HG02938 (cell line): Measurements from ENCODE around the gene ARHGAP28.

Experiments
- ATAC-seq: cut with Tn5 transposase; IDR thresholded peaks from one replicate; pipeline ENCODE4 v1.9.1; 2021; ENCODE audit warnings: mild to moderate bottlenecking, moderate library complexity; ENCODE audit not compliant: unreplicated experiment

The ARHGAP28 gene

GRCh38 chr18:6951336-6952090 lies 222.0 kb downstream of the ARHGAP28 start:
- no peak for ATAC-seq

GRCh38 chr18:6954501-6954900 lies 225.0 kb downstream of the ARHGAP28 start:
- ATAC-seq: no peak

GRCh38 chr18:6955304-6955703 lies 225.8 kb downstream of the ARHGAP28 start:
- ATAC-seq: no peak

GRCh38 chr18:6956495-6956894 lies 227.0 kb downstream of the ARHGAP28 start:
- no peak for ATAC-seq

- ATAC-seq: no peak
Measured at GRCh38 chr18:6956999-6957398, 227.5 kb downstream of the ARHGAP28 start.

GRCh38 chr18:6959110-6959509 lies 229.6 kb downstream of the ARHGAP28 start:
- ATAC-seq: no peak

- ATAC-seq: no peak
Measured at GRCh38 chr18:6960124-6960523, 230.6 kb downstream of the ARHGAP28 start.

- no peak for ATAC-seq
Measured at GRCh38 chr18:6960656-6961055, 231.1 kb downstream of the ARHGAP28 start.

- ATAC-seq: no peak
Measured at GRCh38 chr18:6961331-6961730, 231.8 kb downstream of the ARHGAP28 start.

GRCh38 chr18:6962571-6963451 lies 233.3 kb downstream of the ARHGAP28 start:
- no peak for ATAC-seq

GRCh38 chr18:6963452-6964097 lies 234.1 kb downstream of the ARHGAP28 start:
- ATAC-seq: no peak
